NCI-H2107 treated with DMSO at 0.1 percent for 48 hours (cell line): Measurements from ENCODE around the gene USP28.
"Not testable (repeated sequence)": the region's sequence is repeated elsewhere in the genome, so short reads cannot be mapped to it uniquely, and the experiment has no call there.

Experiments used
- DNase-seq: peaks from one replicate; lab custom pipeline; 2025; ENCODE audit not compliant: unreplicated experiment; lab: John Stamatoyannopoulos, UW

The USP28 gene

DNA sequence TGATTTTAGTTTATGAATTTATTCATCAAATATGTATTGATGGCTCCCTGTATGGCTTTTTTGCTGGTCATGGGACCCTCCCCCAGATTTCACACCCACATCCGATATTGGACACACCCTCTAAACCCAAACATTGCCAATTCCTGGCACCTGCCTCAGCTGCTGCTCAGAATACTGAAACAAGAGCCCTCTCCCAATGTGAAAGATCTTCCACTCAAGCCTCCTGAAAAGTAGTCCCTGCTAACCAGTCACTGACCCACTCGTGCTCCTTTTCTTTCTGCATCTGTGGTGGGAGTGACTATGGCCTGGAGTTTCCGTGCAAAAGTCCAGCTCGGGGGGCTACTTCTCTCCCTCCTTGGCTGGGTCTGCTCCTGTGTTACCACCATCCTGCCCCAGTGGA, 95.9 kb downstream of the USP28 start, which contains the start of gene CLDN25:
CLDN25 (plus strand) TSS at position 301 of the 400 bp plus-strand sequence; CDS start at position 301, 0 bp downstream.
- DNase-seq, result no peak

GRCh38 chr11:113778111-113778910, 97.1 kb downstream of the USP28 start:
- DNase-seq, result peak; percentile 28

- DNase-seq, result no peak
These were observed 101.2 kb downstream of the USP28 start for GRCh38 chr11:113774174-113774503.

GRCh38 chr11:113773416-113774173, 101.8 kb downstream of the USP28 start, which contains the start of gene ZW10:
ZW10 (minus strand) TSS chr11:113773692; CDS start chr11:113773666, 26 bp downstream.
- DNase-seq, result peak; percentile 86

GRCh38 chr11:113773092-113773415, 102.3 kb downstream of the USP28 start:
- peak; percentile 5 for DNase-seq

DNA sequence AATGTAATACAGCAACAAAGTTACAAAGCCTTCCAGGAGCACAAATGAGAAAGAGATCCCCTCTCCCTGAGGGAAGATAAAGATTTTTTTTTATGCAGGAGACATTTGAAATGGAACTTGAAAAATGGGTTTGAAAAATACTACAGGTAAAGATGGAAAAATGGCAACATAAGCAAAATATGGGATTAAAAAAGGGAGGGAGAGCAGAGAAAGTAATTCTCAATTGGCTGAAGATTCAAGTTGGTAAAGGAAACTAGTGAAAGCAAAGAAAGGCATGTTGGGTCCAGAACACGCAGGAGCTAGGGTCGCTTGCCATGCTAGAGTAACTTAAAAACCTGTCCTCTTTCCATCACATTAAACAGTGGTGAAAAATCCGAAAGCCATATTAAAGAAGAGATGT, 103.4 kb downstream of the USP28 start:
- no peak for DNase-seq

GRCh38 chr11:113764527-113765219, 110.7 kb downstream of the USP28 start:
- no peak for DNase-seq

- not testable (repeated sequence) for DNase-seq
These were observed 112.3 kb downstream of the USP28 start for GRCh38 chr11:113763040-113763439.

- no peak for DNase-seq
These were observed 115.1 kb downstream of the USP28 start for GRCh38 chr11:113760241-113760640.

GRCh38 chr11:113752932-113753331, 122.4 kb downstream of the USP28 start:
- DNase-seq, result no peak
